ENCODE results near the gene LCP2. TPM values are rescaled to one million over a fixed set of nuclear protein-coding genes. Genes with fewer than 3 reads are reported as not detected.

LCP2 gene
- total RNA-seq, 1 experiment from 2014 or later = not detected

DNA sequence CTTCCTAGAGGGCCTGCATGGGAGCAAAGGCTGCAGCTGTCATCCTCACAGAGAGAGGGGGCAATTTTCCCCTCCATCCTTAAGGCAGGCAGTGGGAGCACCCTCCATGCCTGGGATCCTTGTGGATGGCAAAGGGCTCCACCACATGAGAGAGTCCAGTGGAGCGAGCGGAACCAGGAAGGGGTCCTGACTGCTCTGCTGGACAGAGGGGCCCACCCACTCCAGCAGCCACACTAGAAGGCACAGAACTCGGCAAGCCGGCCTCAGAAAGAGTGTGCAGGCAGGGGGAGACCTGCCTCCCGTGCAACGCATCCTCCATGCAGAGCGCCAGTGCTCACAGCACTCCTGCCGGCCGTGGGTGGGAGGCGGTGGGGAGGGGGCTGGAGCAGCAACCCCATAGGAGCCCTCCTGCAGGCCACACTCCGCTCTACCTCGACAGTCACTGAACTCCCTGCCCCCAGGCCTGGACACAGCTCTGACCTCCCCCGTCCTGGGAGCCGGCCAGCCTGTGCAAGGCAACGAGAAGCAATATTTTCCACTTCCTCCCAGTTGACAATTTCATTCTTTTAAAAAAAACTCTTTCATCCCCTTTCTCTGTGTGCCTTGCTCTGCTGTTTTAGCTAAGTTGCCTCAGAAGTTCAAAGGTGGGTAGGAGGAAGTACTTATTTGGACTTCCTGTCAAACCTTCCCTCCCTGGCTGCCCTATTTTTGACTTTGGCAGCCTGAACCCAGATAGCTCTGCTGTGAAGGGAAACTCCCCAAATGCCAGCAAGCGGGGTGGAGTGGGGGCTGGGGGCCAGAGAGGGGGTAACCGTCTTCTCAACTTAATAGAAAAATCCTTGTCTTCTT is 5.3 kb upstream of the LCP2 start:
- Histone ChIP-seq H2BK20ac (ENCODE audit: low read depth, low read length, poor library complexity, severe bottlenecking) (no peak overlapping the region), H2AFZ (ENCODE audit: low read length) (no peak overlapping the region), H2AK5ac (ENCODE audit: insufficient read length, low read length) (no peak overlapping the region), H3K79me2 (ENCODE audit: insufficient read depth, low read length) (no peaks in the 10 kb centered on the region), H3K27ac (ENCODE audit: insufficient read length, low read depth, low read length) (no peak overlapping the region), H3K79me1 (ENCODE audit: insufficient read depth, low read depth, low read length, poor library complexity, severe bottlenecking) (no peaks in the 10 kb centered on the region), H3K9ac (ENCODE audit: extremely low read depth, insufficient read length, low read length) (no peak overlapping the region), H3K4ac (ENCODE audit: low read depth, low read length) (no peak overlapping the region), H3K23ac (ENCODE audit: insufficient read length, low read depth, low read length) (no peak overlapping the region), H2BK15ac (ENCODE audit: low read depth, low read length) (no peak overlapping the region), H3K27me3 (ENCODE audit: insufficient read depth, low read length) (no peaks in the 10 kb centered on the region), H4K8ac (replicated peaks; ENCODE audit: insufficient read length, low read depth, low read length) (no peak overlapping the region), H2BK120ac (ENCODE audit: low read depth, low read length, poor library complexity, severe bottlenecking) (no peak overlapping the region), H3K56ac (ENCODE audit: insufficient read length, low read depth, low read length) (no peak overlapping the region), H3K18ac (ENCODE audit: insufficient read length, low read depth, low read length) (no peak overlapping the region), H3K9me3 (ENCODE audit: control insufficient read depth, low read depth, low read length) (no peaks in the 10 kb centered on the region), H3K4me1 (ENCODE audit: insufficient read depth, low read length) (no peaks in the 10 kb centered on the region), H2BK12ac (ENCODE audit: insufficient read length, low read depth, low read length) (no peak overlapping the region), H3K14ac (ENCODE audit: insufficient read depth, low read length) (no peak overlapping the region), H2BK5ac (ENCODE audit: insufficient read length, low read length) (no peak overlapping the region), H4K91ac (ENCODE audit: insufficient read length, low read depth, low read length) (no peak overlapping the region), H4K20me1 (ENCODE audit: control insufficient read depth, insufficient read depth, insufficient read length) (no peaks in the 10 kb centered on the region), H3T11ph (ENCODE audit: low read length) (no peak overlapping the region), H4K5ac (ENCODE audit: insufficient read length, low read depth, low read length) (no peak overlapping the region), H3K23me2 (ENCODE audit: insufficient read length, low read depth, low read length, poor library complexity, severe bottlenecking) (no peaks in the 10 kb centered on the region), H3K4me2 (ENCODE audit: insufficient read depth, insufficient read length, low read length) (no peak overlapping the region)
- WGBS (ENCODE audit: extremely low coverage, insufficient read length, low lambda C conversion rate) = no CpG with 5 or more reads among the region's 17 CpGs
- H3K27ac Mint-ChIP-seq = no peak overlapping the region
- peaks cover 28 to 39% of the 10 kb centered on the region in 2 experiments for H3K4me1 Mint-ChIP-seq
- H3K9me3 Mint-ChIP-seq = peaks cover 7 to 8% of the 10 kb centered on the region in 2 experiments; a peak in 3 of 5 replicates
- H3K36me3 Mint-ChIP-seq (ENCODE audit: insufficient read depth in 1 of 3, low read depth in 3 of 3) = peaks cover 0 to 9% (median 0%) of the 10 kb centered on the region in 3 experiments; a peak in 2 of 7 replicates
- TF ChIP-seq, protein P1, sequence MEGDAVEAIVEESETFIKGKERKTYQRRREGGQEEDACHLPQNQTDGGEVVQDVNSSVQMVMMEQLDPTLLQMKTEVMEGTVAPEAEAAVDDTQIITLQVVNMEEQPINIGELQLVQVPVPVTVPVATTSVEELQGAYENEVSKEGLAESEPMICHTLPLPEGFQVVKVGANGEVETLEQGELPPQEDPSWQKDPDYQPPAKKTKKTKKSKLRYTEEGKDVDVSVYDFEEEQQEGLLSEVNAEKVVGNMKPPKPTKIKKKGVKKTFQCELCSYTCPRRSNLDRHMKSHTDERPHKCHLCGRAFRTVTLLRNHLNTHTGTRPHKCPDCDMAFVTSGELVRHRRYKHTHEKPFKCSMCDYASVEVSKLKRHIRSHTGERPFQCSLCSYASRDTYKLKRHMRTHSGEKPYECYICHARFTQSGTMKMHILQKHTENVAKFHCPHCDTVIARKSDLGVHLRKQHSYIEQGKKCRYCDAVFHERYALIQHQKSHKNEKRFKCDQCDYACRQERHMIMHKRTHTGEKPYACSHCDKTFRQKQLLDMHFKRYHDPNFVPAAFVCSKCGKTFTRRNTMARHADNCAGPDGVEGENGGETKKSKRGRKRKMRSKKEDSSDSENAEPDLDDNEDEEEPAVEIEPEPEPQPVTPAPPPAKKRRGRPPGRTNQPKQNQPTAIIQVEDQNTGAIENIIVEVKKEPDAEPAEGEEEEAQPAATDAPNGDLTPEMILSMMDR (conservative IDR thresholded peaks at IDR 0.05) = no peak; the same call in 2 of the 3 replicates
- no peak overlapping the region for H3K4me3 Mint-ChIP-seq
- peaks cover 3% of the 10 kb centered on the region for H3K27me3 Mint-ChIP-seq (ENCODE audit: low read depth)
- DNase-seq = peak; percentile 45

All from H9 (cell line).